Measurements from ENCODE around the gene CHAT. TPM values are rescaled to one million over a fixed set of nuclear protein-coding genes. Genes with fewer than 3 reads are reported as not detected.

Gene CHAT
- total RNA-seq, 4 donors from 2014 or later = not detected

DNA sequence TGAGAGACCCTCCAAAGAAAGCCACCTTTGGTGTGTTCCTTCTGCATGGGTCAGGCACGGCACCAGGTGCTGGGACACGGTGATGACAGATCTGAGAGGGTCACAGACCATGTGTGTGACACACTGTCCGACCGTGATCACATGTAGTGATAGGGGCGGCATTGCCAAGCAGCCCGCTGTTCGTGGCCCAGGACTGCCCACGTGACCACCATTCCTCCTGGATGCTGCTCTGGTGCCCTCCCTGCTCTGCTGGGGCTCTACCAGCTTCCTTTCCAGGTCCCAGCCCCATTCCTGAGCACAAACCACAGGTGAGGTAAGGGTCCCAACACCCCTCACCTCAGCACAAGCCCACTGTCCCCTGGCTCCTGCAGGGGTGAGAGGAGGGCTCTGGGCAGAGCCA is 13.8 kb upstream of the CHAT start:
- intact Hi-C loops (cut with DNase I; ENCODE audit: low total_unique reads) = no loop called here
- Histone ChIP-seq H3K4me1 (no peaks in the 10 kb centered on the region), H3K9me3 (no peaks in the 10 kb centered on the region), H3K4me3 (no peak overlapping the region), H3K36me3 (no peaks in the 10 kb centered on the region), H3K27me3 (peaks cover 0 to 4% of the 10 kb centered on the region in 2 donors), H3K27ac (no peak overlapping the region)
- no peak for DNase-seq
- TF ChIP-seq CTCF (IDR thresholded peaks at IDR 0.05) (no peak), POLR2A (IDR thresholded peaks at IDR 0.05) (no peak)

DNA sequence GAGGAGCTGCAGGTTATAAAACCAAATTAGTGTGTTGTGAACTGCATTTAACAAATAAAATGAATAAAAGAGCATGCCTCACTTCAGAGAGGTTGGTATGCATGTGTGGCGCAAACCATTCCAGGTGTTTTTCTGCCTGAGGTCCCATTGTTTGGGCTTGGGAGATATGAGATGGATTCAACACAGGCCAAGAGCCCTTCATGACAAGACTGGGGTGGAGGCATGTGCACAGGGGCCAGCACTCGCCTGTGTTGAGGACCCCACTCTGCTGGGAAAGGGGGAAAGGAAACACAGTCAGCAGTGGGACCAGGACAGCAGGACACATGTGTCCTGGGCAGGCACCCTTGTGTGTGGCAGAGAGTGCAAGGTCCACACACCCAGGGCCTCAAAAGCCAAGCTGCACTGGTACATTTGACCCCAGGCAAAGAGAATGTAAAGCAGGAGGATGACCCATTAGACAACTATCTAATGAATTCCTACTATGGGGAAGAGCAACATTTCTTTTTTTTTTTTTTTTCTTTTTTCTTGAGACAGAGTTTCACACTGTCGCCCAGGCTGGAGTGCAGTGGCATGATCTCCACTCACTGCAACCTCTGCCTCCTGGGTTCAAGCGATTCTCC is 12.9 kb upstream of the CHAT start:
- no peaks in the 10 kb centered on the region for H3K9me3 ChIP-seq

GRCh38 chr10:49601857-49602256 is 12.0 kb upstream of the CHAT start:
- DNase-seq = no peak
- intact Hi-C loops (cut with DNase I; ENCODE audit: low total_unique reads) = no loop called here
- TF ChIP-seq POLR2A (IDR thresholded peaks at IDR 0.05) (no peak), CTCF (IDR thresholded peaks at IDR 0.05) (no peak)
- H3K9me3 ChIP-seq = no peaks in the 10 kb centered on the region
- no peaks in the 10 kb centered on the region for H3K36me3 ChIP-seq
- no peak overlapping the region for H3K4me3 ChIP-seq
- no peak overlapping the region for H3K27ac ChIP-seq
- H3K27me3 ChIP-seq = peaks cover 0 to 4% of the 10 kb centered on the region in 2 donors
- H3K4me1 ChIP-seq = no peaks in the 10 kb centered on the region

More for the DNA sequence above, 12.9 kb upstream of the CHAT start:
- TF ChIP-seq CTCF (IDR thresholded peaks at IDR 0.05) = no peak
- TF ChIP-seq POLR2A (IDR thresholded peaks at IDR 0.05) = no peak
- Histone ChIP-seq H3K4me3 (no peak overlapping the region), H3K4me1 (no peaks in the 10 kb centered on the region), H3K36me3 (no peaks in the 10 kb centered on the region), H3K27ac (no peak overlapping the region), H3K27me3 (peaks cover 0 to 4% of the 10 kb centered on the region in 2 donors)
- no peak for DNase-seq
- intact Hi-C loops (cut with DNase I; ENCODE audit: low total_unique reads) = no loop called here

DNA sequence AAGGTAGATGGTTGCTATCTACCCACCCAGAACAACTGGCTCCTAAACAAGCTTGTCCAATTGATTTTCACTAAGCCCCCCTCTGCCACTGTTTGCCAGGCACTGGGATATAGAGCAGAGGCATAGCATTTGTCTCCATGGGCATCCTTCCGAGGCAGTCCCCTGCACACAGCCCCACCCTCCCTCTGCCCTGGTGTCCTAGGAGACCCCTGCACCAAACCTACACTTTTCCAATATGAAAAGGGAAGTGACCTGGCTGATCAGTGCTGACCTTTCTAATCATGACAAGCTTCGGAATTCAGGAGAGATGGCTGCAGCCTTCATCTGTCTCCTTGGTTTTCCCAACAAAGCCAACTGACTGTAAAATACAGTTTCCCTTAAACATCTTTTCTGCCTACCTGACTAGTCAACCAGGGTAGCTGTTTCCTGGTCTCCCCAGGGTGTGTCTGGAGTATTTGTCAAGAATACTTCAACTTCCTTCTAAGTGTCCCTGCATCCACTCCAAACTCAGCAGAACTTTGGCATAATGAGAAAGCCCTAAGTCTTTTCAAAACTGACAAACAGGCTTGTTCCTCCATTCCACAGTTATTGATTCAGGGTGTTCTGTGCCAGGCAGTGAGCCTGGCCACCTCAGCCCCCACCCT is 11.3 kb upstream of the CHAT start:
- no peaks in the 10 kb centered on the region for H3K36me3 ChIP-seq
- no peak overlapping the region for H3K27ac ChIP-seq
- no peak for DNase-seq
- no peak overlapping the region for H3K4me3 ChIP-seq
- TF ChIP-seq POLR2A (IDR thresholded peaks at IDR 0.05) (no peak), CTCF (IDR thresholded peaks at IDR 0.05) (no peak)
- intact Hi-C loops (cut with DNase I; ENCODE audit: low total_unique reads) = no loop called here
- no peaks in the 10 kb centered on the region for H3K9me3 ChIP-seq
- H3K27me3 ChIP-seq = peaks cover 0 to 4% of the 10 kb centered on the region in 2 donors
- H3K4me1 ChIP-seq = no peaks in the 10 kb centered on the region

DNA sequence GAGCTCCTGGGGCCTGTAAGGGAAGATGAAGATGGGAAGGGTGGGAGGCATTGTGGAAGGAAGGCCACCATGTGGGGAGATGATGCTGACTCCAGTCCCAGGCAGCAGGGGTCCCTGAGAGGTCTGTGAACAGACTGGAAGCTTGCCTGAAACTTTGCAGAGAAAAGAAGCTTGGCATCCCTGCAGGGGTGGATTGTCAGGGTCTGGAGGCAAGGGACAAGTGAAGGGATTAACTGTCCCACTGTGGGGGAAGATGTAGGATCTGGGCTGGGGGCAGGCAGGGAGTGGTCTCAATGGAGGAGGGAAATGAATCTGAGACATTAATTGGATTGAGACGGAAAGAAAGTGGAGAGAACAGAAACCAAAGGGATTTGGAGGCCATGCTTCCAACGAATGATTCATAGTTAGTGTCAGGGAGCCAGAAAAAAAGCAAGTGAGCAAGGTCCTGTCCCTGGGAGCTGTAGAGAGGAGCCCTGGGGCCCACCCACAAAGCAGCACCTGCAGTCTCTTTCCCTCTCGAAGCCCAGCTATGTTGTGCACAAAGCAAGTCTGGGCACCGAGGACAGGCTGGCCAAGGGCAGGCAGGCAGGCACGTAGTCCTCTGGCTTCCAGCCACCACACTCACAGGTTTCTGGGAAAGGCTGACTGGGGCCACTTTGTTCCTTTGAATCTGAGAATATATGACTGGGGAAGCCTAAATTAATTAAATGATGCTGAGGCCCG is 8.5 kb upstream of the CHAT start:
- Histone ChIP-seq H3K36me3 (no peaks in the 10 kb centered on the region), H3K9me3 (no peaks in the 10 kb centered on the region), H3K4me3 (no peak overlapping the region), H3K27ac (no peak overlapping the region), H3K4me1 (peaks cover 0 to 9% of the 10 kb centered on the region in 2 donors), H3K27me3 (peaks cover 0 to 22% of the 10 kb centered on the region in 2 donors)
- TF ChIP-seq CTCF (IDR thresholded peaks at IDR 0.05) (no peak), POLR2A (IDR thresholded peaks at IDR 0.05) (no peak)
- intact Hi-C loops (cut with DNase I; ENCODE audit: low total_unique reads) = no loop called here
- no peak for DNase-seq
